Skeletal muscle cell (primary cell): ENCODE measurements around the gene HECTD2.
"Not testable (repeated sequence)": the region's sequence is repeated elsewhere in the genome, so short reads cannot be mapped to it uniquely, and the experiment has no call there.

ENCODE experiments used
- DNase-seq: peaks from one replicate; pipeline ENCODE4 v3.0.0-alpha.2; 2010; ENCODE audit warnings: low read depth
- H3K4me3 ChIP-seq: 2 replicates; pipeline ENCODE4 v1.5.1; 2011; ENCODE audit warnings: low read depth, mild to moderate bottlenecking, control low read depth, low read length, moderate library complexity

Gene HECTD2, protein sequence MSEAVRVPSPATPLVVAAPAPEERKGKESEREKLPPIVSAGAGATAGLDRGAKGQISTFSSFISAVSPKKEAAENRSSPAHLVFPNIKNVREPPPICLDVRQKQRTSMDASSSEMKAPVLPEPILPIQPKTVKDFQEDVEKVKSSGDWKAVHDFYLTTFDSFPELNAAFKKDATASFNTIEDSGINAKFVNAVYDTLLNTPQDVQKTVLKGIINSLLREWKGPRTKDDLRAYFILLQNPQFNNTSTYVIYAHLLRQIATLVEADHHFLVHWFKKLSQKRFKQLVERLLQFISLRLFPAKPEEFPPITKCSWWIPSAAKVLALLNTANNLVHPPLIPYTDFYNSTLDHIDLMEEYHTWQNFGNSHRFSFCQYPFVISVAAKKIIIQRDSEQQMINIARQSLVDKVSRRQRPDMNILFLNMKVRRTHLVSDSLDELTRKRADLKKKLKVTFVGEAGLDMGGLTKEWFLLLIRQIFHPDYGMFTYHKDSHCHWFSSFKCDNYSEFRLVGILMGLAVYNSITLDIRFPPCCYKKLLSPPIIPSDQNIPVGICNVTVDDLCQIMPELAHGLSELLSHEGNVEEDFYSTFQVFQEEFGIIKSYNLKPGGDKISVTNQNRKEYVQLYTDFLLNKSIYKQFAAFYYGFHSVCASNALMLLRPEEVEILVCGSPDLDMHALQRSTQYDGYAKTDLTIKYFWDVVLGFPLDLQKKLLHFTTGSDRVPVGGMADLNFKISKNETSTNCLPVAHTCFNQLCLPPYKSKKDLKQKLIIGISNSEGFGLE

DNA sequence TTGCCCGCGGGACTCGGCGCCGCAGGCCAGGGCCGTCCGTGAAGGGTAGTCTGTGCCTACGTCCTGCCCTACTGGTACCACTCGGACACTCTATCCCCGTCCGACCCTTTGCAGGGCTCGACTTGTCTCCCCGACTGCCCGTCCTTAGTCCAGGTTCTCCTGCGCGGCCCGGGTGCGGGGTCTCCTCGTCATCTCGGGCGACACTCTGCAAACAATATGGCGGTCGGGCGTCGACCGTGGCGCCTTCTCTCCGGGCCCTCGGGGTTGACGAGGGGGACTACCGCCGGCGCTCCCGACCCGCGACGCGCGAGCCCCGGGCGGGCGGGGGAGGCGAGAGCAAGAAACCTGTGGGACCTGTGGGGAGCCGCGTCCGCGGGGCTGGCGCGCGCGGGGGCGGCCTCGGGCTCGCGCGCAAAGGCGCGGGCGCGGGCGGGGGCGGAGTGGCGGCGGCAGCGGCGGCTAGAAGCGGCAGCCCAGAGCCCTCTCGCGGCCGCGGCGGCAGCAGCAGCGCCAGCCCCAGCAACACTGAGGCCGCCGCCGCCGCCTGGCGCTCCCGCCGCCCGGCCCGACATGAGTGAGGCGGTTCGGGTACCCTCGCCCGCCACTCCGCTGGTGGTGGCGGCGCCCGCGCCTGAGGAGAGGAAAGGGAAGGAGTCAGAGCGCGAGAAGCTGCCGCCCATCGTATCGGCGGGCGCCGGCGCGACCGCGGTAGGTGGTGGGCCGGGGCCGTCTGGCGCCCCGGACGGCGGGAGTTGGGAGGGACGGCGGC, at the start of gene HECTD2:
TSS of gene HECTD2 (plus strand) at position 476 of the 769 bp plus-strand sequence. CDS start at position 571, 95 bp downstream.
- peak within 1 kb of the TSS; percentile 80 for H3K4me3 ChIP-seq

DNA sequence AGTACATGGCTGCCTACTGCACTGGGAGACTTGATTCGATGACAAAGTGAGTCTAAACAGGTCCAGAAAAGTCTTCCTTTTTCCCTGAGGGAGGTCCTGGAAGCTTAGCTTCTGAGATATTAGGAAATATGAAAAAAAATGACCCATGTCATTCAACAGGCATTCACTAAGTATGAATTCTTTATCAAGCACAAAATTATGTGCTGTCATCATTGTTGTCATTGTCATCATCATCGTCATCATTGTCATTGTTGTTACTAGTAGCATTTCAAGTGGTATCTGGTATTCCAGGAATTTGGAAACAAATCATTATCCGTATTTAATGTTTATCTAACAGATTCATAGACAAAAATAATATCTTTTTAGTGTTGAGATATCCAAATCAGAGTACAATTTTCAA, 49.7 kb upstream of the HECTD2 start:
- H3K4me3 ChIP-seq = no peak overlapping the region
- DNase-seq = no peak

More for the DNA sequence above, at the start of gene HECTD2:
- no peak for DNase-seq

DNA sequence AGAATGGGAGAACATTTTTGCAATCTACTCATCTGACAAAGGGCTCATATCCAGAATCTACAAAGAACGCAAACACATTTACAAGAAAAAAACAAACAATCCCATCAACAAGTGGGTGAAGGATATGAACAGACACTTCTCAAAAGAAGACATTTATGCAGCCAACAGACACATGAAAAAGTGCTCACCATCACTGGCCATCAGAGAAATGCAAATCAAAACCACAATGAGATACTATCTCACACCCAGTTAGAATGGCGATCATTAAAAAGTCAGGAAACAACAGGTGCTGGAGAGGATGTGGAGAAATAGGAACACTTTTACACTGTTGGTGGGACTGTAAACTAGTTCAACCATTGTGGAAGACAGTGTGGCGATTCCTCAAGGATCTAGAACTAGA, 44.6 kb upstream of the HECTD2 start:
- not testable (repeated sequence) for DNase-seq, H3K4me3 ChIP-seq

DNA sequence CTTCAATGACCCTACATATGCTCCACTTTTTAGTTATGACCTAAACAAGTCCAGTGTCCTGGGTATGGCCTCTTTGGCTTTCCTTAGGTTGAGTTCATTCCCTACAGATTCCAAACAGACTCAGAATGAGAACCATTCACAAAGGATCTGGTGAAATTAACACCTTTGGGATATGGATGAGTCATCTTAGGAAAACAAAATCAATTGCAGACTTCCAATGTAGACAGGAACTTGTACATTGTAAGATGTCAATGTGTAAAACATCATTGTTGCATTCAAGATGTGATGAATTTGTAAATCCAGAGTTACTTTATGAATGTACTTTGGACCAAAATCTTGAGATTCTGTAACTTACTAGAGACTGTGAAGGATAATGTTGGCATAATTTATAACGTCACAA, 43.4 kb upstream of the HECTD2 start:
- no peak overlapping the region for H3K4me3 ChIP-seq
- DNase-seq = no peak

DNA sequence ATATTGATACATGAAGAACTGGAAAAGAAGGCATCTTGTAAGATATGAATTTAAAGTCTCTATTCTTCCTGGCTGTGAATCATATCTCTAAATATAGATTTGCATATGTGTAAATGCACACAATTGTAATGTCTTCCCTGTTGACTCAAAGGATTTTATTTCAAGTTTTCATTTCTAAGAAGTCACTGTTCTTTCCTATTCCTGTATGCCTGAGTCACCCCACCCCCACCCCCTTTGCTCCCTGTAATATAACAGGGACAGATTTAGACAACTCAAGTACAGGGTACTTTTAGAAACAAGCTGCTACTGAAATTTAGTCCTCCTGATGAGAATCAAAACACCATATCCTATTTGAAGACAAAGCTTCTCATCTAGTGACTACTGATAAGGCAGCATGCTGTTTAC, 43.0 kb upstream of the HECTD2 start:
- H3K4me3 ChIP-seq = no peak overlapping the region
- no peak for DNase-seq

DNA sequence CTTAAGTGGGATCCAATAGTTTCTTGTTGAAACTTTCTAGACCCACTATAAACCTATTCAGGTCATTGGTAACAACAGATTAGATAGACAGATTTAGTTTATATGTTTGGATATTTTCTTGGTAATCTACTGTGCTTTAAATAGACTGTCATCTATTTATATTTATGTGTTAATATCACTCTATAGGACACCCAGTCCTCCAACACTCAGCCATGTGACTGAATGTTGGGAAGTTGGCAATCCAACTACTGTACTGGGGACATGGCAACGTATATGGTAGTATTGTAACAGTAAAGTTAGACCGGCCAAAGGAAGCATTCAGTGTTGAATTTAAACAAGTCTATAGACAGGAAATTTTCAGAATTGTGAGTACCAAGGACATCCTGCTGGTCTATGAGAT, 42.6 kb upstream of the HECTD2 start:
- no peak overlapping the region for H3K4me3 ChIP-seq
- DNase-seq = no peak

DNA sequence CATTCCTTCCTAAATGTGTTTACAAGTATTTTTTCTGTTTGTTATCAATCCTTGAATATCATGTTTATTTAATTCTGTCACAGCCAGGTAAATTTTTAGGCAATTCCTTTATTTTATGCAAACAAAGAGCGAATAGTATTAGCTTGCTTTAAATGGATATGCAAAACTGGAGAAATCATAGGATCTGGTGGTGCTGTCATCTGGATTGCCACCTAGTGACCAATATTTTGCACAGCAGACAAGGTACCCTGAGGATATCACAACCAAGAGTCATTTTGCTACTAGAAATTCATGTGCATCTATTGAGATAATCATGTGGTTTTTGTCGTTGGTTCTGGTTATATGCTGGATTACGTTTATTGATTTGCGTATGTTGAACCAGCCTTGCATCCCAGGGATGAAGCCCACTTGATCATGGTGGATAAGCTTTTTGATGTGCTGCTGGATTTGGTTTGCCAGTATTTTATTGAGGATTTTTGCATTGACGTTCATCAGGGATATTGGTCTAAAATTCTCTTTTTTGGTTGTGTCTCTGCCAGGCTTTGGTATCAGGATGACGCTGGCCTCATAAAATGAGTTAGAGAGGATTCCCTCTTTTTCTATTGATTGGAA, 40.1 kb upstream of the HECTD2 start:
- H3K4me3 ChIP-seq, DNase-seq: not testable (repeated sequence)

DNA sequence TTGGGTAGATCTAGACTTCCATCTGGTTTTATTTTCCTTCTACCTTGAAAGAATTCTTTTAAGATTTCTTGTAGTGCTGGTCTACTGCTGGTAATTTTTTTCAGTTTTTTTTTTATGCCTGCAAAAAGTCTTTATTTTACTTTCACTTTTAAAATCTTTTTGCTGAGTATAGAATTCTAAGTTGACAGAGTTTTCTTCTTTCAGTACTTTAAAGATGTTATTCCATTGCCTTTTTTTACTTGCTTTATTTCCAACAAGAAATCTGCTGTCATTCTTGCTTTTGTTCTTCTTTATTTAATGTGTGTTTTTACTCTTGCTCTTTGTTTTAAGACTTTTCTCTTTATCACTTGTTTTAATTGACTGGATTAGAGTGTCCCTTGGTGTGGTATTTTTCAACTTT, 36.1 kb upstream of the HECTD2 start:
- no peak for DNase-seq

DNA sequence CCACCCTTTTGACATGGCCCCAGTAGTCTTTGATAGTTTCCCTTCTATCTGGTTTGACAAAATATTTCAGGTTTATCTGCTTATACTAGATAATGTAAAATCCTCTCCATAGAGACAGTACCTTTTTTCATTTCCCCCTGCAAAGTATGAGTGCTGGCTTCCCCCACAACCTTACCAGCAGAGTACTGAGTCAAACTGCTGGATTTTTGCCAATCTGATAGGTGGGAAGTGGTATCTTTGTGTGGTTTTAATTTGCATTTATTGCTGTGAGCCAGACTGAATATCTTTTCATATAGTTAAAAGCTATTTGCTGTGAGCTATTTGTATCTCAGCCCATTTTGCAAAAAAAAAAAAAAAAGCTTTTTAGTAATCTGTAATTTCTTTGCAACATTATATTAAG, 32.1 kb upstream of the HECTD2 start:
- no peak overlapping the region for H3K4me3 ChIP-seq
- DNase-seq = no peak

More for the DNA sequence above, 36.1 kb upstream of the HECTD2 start:
- no peak overlapping the region for H3K4me3 ChIP-seq

DNA sequence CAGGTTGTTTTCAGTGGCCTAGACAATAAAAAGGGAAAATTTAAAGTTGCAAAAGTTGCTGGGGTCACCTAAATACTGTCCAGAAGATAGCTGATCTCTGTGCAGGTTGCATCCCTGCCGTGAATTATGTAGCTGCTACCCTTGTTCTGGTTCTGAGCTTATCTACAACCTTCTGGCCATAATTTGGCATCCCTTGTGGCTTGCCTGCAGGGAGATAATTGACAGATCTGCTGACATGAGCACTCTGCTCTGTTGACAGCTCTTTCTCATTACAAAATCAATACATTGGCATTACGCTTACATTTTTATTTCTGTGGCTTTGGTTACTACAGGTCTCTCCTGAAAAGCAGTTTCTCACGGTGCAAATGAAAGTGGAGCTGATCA, 29.3 kb upstream of the HECTD2 start:
- H3K4me3 ChIP-seq = no peak overlapping the region
- DNase-seq = no peak

DNA sequence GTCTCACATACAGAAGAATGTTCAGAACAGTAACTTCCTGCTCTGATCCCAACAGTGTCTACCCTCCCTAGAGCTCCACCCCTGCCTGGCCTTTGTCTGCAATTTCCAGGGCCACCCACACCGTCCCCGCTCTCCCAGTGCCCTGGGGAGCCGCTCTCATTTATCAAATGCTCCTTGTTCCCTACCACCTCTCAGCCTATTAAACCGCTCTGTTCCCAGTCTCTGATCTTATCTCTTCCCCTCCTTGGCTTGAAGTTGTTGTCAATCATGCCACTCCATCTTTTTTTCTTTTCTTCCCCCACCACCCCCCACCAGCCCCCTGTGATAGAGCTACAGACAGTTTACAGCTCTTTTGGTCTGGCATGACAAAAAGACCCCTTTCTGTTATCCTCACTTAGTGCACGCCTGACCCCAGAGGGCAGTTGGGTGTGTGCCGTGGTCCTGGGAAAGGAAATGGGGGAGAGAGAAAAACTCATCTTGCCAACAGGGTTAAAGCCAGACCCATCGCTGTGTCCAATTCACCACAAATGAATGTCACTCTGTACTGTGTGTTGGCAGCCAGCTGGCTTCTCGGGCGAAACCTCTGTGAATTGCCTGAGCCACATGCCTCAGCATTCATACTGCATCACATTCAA, 28.8 kb upstream of the HECTD2 start:
- no peak overlapping the region for H3K4me3 ChIP-seq
- DNase-seq = no peak

DNA sequence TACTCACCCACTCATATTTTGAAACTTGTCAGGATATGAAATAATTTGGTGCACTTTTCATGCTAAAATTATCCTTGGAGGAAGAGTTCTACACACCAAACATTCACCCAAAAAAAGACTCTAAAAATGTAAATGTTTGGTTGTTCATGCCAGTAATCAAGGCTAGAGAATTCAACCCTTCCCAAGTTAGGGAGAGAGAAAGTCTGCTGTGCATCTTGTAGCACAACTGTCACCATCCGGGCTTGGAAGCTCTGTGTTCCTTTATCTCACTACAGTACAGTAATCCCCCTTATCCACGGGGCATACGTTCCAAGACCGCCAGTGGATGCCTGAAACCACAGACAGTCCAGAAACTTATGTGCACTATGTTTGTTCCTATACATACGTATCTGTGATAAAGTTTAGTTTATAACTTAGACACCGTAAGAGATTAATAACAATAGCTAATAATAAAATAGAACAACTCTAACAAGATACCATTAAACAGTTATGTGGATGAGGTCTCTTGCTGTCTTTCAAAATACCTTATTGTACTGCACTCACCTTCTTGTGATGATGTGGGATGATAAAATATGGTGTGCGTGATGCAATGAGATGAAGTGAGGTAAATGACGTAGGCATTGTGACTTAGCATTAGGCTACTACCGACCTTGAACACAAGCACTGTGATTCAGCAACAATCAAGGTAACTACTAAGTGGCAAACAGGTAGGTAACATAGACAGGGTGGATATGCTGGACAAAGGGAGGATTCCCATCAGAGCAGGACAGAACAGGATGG, 24.6 kb upstream of the HECTD2 start:
- H3K4me3 ChIP-seq = no peak overlapping the region
- no peak for DNase-seq

DNA sequence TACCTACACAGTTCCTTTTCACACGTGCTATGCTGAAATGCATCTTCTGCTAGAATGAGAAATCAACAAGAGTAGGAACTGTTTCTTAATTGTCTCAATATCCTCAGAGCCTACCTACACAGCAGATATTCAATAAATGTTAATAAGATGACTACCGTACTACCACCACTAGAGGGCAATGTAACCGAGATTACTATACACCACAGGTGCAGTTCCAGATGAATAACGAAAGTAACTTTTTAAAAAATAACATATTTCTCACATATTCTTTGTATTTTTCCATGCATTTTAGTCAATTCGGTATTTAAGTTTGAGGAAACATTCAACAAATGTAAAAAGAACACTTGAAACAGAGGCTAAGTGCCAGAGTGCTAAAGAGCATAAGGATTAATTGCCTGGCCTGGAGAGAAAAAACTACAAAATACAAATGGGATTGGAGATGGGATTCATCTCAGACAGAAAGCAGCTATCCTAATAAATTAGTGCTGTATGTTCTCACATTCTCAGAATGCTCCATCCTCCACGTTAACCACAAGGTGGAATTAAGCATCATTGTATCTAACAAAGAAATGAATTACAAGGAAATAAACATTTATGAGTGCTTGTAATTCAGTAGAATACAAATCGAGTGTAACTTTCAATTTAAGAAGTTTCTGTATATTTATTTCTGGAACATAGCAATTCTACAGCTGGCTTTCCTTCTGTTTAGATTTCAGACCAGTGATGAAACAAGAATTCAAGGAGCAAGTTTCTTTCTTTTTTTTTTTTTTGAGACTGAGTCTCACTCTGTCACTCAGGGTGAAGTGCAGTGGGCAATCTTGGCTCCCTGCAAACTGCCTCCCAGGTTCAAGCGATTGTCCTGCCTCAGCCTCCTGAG, 20.3 kb upstream of the HECTD2 start:
- DNase-seq = no peak
- H3K4me3 ChIP-seq = no peak overlapping the region

DNA sequence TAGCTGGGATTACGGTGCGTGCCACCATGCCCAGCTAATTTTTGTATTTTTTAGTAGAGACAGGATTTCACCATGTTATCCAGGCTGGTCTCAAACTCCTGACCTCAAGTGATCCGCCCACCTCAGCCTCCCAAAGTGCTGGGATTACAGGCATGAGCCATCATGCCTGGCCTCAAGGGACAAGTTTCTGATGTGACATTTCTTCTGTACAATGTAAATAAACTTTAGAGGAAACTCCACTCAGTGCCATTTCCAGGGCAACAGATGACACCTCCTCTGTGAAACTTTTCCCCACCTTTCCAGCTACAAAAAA, 19.7 kb upstream of the HECTD2 start:
- not testable (repeated sequence) for H3K4me3 ChIP-seq, DNase-seq

DNA sequence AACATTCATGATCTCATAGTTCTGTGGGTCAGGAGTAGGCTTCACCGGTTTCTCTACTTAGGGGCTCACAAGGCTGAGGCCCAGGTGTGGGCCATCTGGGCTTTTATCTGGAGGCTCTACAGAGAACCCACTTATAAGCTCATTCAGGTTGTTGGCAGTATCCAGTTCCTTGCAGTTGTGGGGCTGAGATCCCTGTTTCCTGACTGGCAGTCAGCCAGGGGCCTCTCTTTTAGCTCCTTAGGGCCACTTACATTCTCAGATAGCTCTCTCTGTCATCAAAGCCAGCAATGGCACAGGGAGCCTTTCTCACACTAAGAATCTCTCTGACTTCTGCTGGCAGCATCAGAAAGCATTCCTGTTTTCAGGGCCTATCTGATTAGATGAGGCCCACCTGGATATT, 18.2 kb upstream of the HECTD2 start:
- no peak for DNase-seq
- no peak overlapping the region for H3K4me3 ChIP-seq

DNA sequence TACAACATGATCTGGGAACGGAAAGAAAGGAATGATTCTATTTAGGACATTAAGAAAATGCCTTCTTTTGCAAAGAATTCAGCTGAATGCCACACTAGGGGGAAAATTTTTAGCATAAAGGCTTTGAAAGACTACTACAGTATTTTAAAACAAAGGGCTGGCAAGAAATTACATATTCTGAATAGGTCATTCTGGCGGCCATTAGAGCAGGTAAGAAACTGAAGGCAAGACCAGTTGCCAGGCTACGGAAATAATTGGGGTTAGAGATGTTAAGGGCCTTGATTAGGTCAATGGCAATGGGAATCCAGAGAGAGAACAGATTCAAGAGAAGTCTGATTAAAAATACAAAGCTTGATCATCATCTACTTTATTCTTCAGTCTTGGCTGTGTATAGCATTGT, 3.8 kb upstream of the HECTD2 start:
- no peak for DNase-seq
- H3K4me3 ChIP-seq = no peak overlapping the region

DNA sequence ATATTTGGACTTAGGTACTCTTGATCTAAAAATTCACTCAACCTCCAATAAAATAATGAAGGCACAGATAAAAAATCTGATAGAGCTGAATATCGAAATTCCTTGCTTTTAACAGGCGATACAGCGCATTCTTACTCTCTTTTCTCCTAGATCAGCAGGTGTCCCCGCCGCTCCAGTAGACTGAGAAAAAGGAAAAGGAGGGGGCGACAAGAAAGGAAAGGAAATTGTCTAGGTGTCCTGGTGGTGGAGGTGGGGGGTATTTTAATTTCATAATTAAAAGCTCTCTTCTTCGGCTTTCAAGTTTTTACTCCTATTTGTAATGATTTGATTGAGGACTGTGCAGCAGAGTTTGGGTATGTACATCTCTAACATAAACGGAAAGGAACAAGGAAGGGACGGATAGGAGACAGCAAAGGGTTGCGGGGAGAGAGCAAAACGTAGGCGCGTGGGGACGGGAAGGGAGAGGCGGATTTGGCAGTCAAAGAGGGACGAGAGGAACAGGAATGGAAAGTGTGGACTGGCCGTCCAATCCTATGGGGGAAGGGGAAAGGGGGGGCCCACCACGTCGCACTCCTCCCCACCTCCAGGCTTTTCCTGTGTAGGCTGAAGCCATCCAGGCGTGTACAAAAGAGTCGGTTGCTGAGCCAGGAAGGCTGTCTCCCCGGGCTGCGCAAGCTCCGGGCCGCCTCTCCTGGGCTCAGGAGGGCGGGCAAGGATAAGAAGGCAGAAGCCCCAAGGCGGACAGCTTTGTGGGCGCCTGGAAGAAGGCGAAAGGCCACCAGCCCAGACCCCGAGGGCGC, 875 bp upstream of the HECTD2 start:
- peak; percentile 65 for DNase-seq
- H3K4me3 ChIP-seq = peak overlapping the region; percentile 80
